Panc1 (cell line): Measurements from ENCODE around the gene SLC16A12.

ENCODE experiments used
- POLR2AphosphoS5 ChIP-seq: IDR thresholded peaks from 2 replicates; pipeline ENCODE4 v1.6.1; 2012; ENCODE audit warnings: mild to moderate bottlenecking, low read depth, low read length, moderate library complexity
- TCF7L2 ChIP-seq: IDR thresholded peaks from 2 replicates; pipeline ENCODE4 v1.6.1; 2011; ENCODE audit warnings: mild to moderate bottlenecking, low read depth, low read length, inconsistent platforms
- TF ChIP-seq, protein P1 (sequence below): fragments of 450-650 bp; IDR thresholded peaks from 2 replicates; pipeline ENCODE4 v1.5.1; 2017; ENCODE audit warnings: mild to moderate bottlenecking

DNA sequence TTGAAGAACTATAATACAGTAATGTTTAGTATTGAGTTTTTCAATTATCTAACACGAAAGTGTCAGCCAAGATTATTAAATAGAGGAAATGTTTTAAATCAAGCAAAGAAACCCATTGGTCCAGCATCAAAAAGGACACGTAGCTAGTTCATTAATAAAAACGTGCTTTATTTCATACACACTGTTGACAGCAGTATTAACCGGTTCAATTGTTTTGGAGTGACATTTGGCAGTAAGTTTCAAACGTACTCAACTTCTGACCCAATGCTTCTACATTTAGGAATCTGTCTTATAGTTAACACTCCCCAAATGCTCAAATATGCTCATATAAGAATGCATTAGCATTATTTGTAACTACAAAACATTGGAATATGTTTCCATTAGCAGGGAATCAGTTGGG is 41.3 kb downstream of the SLC16A12 start:
- TF ChIP-seq, protein P1, sequence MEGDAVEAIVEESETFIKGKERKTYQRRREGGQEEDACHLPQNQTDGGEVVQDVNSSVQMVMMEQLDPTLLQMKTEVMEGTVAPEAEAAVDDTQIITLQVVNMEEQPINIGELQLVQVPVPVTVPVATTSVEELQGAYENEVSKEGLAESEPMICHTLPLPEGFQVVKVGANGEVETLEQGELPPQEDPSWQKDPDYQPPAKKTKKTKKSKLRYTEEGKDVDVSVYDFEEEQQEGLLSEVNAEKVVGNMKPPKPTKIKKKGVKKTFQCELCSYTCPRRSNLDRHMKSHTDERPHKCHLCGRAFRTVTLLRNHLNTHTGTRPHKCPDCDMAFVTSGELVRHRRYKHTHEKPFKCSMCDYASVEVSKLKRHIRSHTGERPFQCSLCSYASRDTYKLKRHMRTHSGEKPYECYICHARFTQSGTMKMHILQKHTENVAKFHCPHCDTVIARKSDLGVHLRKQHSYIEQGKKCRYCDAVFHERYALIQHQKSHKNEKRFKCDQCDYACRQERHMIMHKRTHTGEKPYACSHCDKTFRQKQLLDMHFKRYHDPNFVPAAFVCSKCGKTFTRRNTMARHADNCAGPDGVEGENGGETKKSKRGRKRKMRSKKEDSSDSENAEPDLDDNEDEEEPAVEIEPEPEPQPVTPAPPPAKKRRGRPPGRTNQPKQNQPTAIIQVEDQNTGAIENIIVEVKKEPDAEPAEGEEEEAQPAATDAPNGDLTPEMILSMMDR = no peak
- TF ChIP-seq POLR2AphosphoS5 (no peak), TCF7L2 (no peak)
